ENCODE measurements around the gene ZBTB49. TPM values are rescaled to one million over a fixed set of nuclear protein-coding genes. Genes with fewer than 3 reads are reported as not detected.

The ZBTB49 gene
- total and polyA plus RNA-seq, 9 donors, result 5.5 to 13.4 (median 8.3) TPM

DNA sequence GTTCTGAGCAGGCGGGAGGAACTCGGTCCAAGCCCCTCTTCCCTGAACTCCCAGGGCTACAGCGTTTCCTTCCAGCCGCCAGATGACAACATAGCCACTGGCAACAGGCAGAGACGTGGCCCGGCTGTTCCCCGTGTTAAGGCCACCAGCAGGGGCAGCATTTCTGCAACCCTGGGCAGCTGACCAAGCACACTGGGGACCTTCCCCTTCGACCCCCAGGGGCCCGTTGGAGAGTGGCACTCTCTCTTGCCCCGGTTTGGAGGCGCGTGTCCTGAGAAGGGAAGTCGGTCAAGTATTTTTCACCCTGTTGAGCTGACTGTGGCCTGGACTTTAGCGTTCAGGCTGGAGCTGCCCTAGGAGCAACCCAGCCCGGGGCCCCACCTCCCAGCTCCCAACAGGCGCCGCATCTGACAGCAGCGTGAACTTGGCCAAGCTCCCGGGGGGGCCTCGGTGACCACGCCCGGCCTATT lies 37.6 kb downstream of the ZBTB49 start:
- Histone ChIP-seq H3K27me3 (no peaks in the 10 kb centered on the region), H3K4me1 (ENCODE audit: insufficient read depth) (peaks cover 3% of the 10 kb centered on the region), H3K27ac (no peak overlapping the region), H3K4me3 (no peak overlapping the region), H3K36me3 (no peaks in the 10 kb centered on the region), H3K9me3 (no peaks in the 10 kb centered on the region)
- peak in 2 of 5 donors; percentile 26 to 36 for DNase-seq
- intact Hi-C loops (cut with DNase I), result loop anchor here in 1 of 4 donors (10.0 kb wide), 1 partner anchor 73 kb away; no protein-coding TSS in a partner anchor
- 54 to 56% (median 54%) methylated on average over 22 of the region's 22 CpGs for WGBS, 3 donors
- no peak for TF ChIP-seq POLR2A (IDR thresholded peaks at IDR 0.05)
- no peak for TF ChIP-seq EP300 (IDR thresholded peaks at IDR 0.05)
- no peak for TF ChIP-seq CTCF (IDR thresholded peaks at IDR 0.05)

DNA sequence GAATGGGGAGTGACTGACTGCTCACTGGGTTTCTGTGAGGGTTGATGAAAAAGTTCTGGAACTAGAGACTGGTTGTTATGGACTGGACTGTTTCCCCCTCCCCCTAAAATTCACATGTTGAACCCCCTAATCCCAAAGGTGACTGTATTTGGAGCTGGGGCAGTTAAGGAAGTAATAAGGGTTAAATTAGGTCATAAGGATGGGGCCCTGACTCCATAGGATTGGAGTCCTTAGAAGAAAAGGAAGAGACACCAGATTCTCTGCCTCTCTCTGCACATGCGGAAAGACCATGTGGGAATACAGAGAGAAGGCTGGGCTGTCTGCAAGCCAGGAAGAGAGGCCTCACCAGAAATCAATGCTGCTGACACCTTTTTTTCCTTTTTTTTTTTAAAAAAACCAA lies 38.2 kb downstream of the ZBTB49 start:
- Histone ChIP-seq H3K36me3 (no peaks in the 10 kb centered on the region), H3K27me3 (no peaks in the 10 kb centered on the region), H3K4me3 (no peak overlapping the region), H3K9me3 (no peaks in the 10 kb centered on the region), H3K27ac (no peak overlapping the region), H3K4me1 (ENCODE audit: insufficient read depth) (peaks cover 3% of the 10 kb centered on the region)
- DNase-seq, result peak in 1 of 5 donors; percentile 0
- TF ChIP-seq CTCF (IDR thresholded peaks at IDR 0.05), result no peak
- no peak for TF ChIP-seq EP300 (IDR thresholded peaks at IDR 0.05)
- TF ChIP-seq POLR2A (IDR thresholded peaks at IDR 0.05), result no peak
- WGBS, 3 donors, result 93 to 96% (median 94%) methylated on average over 1 of the region's 1 CpG
- intact Hi-C loops (cut with DNase I), result loop anchor here in 1 of 4 donors (10.0 kb wide), 1 partner anchor 73 kb away; no protein-coding TSS in a partner anchor

DNA sequence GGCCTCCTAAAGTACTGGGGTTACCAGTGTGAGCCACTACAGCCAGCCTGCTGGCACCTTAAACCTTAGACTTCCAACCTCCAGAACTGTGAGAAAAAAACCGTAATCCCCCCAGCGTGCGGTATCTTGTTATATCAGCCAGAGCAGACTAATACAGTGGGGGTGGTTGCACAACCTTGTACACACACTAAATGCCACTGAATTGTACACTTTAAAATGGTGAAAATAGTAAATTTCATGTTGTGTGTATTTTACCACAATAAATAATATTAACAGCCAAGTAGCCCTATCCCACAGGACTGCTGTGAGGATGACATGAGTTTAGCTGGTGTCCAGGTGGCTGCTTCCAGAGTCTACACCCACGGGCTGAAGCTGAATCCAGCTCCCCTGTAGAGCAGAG lies 38.8 kb downstream of the ZBTB49 start:
- peak in 2 of 5 donors; percentile 1 to 3 for DNase-seq

GRCh38 chr4:4329496-4329895 lies 39.4 kb downstream of the ZBTB49 start:
- Histone ChIP-seq H3K9me3 (no peaks in the 10 kb centered on the region), H3K4me1 (ENCODE audit: insufficient read depth) (no peaks in the 10 kb centered on the region), H3K27me3 (no peaks in the 10 kb centered on the region), H3K36me3 (no peaks in the 10 kb centered on the region), H3K4me3 (no peak overlapping the region), H3K27ac (no peak overlapping the region)
- no peak for TF ChIP-seq EP300 (IDR thresholded peaks at IDR 0.05)
- TF ChIP-seq CTCF (IDR thresholded peaks at IDR 0.05), result no peak
- no peak for TF ChIP-seq POLR2A (IDR thresholded peaks at IDR 0.05)
- intact Hi-C loops (cut with DNase I), result loop anchor here in 1 of 4 donors (10.0 kb wide), 1 partner anchor 75 kb away; no protein-coding TSS in a partner anchor
- 89 to 94% (median 92%) methylated on average over 10 of the region's 10 CpGs for WGBS, 3 donors
- DNase-seq, result peak in 1 of 5 donors; percentile 1

More for the DNA sequence above, 38.8 kb downstream of the ZBTB49 start:
- no peak for TF ChIP-seq EP300 (IDR thresholded peaks at IDR 0.05)
- TF ChIP-seq CTCF (IDR thresholded peaks at IDR 0.05), result no peak
- no peak for TF ChIP-seq POLR2A (IDR thresholded peaks at IDR 0.05)
- Histone ChIP-seq H3K9me3 (no peaks in the 10 kb centered on the region), H3K36me3 (no peaks in the 10 kb centered on the region), H3K27me3 (no peaks in the 10 kb centered on the region), H3K27ac (no peak overlapping the region), H3K4me3 (no peak overlapping the region), H3K4me1 (ENCODE audit: insufficient read depth) (peaks cover 2% of the 10 kb centered on the region)
- 87 to 88% (median 88%) methylated on average over 4 of the region's 4 CpGs for WGBS, 3 donors
- intact Hi-C loops (cut with DNase I), result loop anchor here in 1 of 4 donors (10.0 kb wide), 1 partner anchor 74 kb away; no protein-coding TSS in a partner anchor

Measured in ovary (tissue), 9 donors.